Tibial nerve (tissue), 4 donors: ENCODE data around the gene ZFR.

Source experiments
- CTCF ChIP-seq, 5 experiments: fragments of 200-600 bp in 3 of 5; fragments of 450-650 bp in 2 of 5; sonication (generic) in 3 of 5; IDR thresholded peaks; one replicate each; pipeline ENCODE4 v1.5.1; 2016 to 2019; ENCODE audit warnings: antibody characterized with exemption in 5 of 5, mild to moderate bottlenecking in 3 of 5, moderate library complexity in 2 of 5
- EP300 ChIP-seq, 2 donors: sonication (generic); formaldehyde crosslinking; IDR thresholded peaks; one replicate each; pipeline ENCODE4 v1.6.1; 2017; ENCODE audit warnings: antibody characterized with exemption in 2 of 2, mild to moderate bottlenecking in 1 of 2
- POLR2A ChIP-seq, 2 donors: fragments of 450-650 bp; IDR thresholded peaks; one replicate each; pipeline ENCODE4 v1.6.1; 2017; ENCODE audit warnings: antibody characterized with exemption in 2 of 2, mild to moderate bottlenecking in 2 of 2, moderate library complexity in 2 of 2

- TF ChIP-seq CTCF (IDR thresholded peaks at IDR 0.05): no peak
- TF ChIP-seq EP300 (IDR thresholded peaks at IDR 0.05): no peak
- TF ChIP-seq POLR2A (IDR thresholded peaks at IDR 0.05): no peak
Measured at GRCh38 chr5:32317041-32317440, 127.5 kb downstream of the ZFR start.
